IPS-15b (cell line): ENCODE results near the gene CTTNBP2NL.
"Not testable (repeated sequence)": the region's sequence is repeated elsewhere in the genome, so short reads cannot be mapped to it uniquely, and the experiment has no call there.

Experiments
- H3K27me3 ChIP-seq: one replicate; pipeline ENCODE4 v1.6.1; 2013; ENCODE audit warnings: low read length; ENCODE audit not compliant: control insufficient read depth, insufficient read depth
- H3K36me3 ChIP-seq: one replicate; pipeline ENCODE4 v1.6.1; 2013; ENCODE audit warnings: low read length; ENCODE audit not compliant: control insufficient read depth, insufficient read depth
- H3K4me1 ChIP-seq: one replicate; pipeline ENCODE4 v1.6.1; 2013; ENCODE audit warnings: mild to moderate bottlenecking, low read length; ENCODE audit not compliant: control insufficient read depth, insufficient read depth
- H3K4me3 ChIP-seq: one replicate; pipeline ENCODE4 v1.5.1; 2013; ENCODE audit warnings: low read depth, low read length
- H3K9ac ChIP-seq: one replicate; pipeline ENCODE4 v1.6.1; 2013; ENCODE audit warnings: low read depth, mild to moderate bottlenecking, low read length
- H3K9me3 ChIP-seq: one replicate; pipeline ENCODE4 v1.6.1; 2013; ENCODE audit warnings: mild to moderate bottlenecking, low read length; ENCODE audit not compliant: control insufficient read depth, insufficient read depth

Gene CTTNBP2NL

DNA sequence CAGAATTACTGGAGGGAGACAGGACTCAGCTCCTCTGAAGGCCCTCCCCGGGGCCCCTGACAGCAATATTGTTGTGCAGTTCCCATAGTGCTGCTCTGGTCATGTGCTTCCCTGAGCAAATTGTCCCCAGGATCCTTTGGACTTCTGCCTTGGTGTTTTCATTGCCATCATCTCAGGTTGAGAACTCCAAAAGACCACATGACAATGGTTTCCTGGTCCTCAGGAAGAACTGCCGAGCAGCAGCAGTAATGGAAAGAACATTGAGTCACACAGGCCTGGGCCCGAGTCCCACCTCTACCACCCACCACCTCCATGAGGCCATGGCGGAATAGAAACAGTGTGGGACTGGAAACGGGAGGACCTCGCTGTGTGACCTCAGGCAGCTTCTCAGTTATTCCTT lies 6.3 kb upstream of the CTTNBP2NL start:
- Histone ChIP-seq H3K9ac (no peak overlapping the region), H3K9me3 (no peaks in the 10 kb centered on the region), H3K27me3 (no peaks in the 10 kb centered on the region), H3K4me1 (peaks cover 2% of the 10 kb centered on the region), H3K4me3 (no peak overlapping the region), H3K36me3 (no peaks in the 10 kb centered on the region)

DNA sequence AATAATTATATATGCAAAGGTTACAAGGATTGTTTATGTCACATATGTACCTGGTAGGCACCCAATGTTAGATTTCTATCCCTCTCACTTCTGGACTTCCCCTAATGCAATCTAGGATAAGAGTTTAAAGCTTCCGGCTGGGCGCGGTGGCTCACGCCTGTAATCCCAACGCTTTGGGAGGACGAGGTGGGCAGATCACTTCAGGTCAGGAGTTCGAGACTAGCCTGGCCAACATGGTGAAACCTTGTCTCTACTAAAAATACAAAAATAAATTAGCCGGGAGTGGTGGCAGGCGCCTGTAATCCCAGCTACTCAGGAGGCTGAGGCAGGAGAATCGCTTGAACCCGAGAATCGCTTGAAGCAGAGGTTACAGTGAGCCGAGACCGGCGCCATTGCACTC lies 5.7 kb upstream of the CTTNBP2NL start:
- not testable (repeated sequence) for H3K9me3 ChIP-seq, H3K4me1 ChIP-seq, H3K36me3 ChIP-seq, H3K27me3 ChIP-seq, H3K9ac ChIP-seq, H3K4me3 ChIP-seq

DNA sequence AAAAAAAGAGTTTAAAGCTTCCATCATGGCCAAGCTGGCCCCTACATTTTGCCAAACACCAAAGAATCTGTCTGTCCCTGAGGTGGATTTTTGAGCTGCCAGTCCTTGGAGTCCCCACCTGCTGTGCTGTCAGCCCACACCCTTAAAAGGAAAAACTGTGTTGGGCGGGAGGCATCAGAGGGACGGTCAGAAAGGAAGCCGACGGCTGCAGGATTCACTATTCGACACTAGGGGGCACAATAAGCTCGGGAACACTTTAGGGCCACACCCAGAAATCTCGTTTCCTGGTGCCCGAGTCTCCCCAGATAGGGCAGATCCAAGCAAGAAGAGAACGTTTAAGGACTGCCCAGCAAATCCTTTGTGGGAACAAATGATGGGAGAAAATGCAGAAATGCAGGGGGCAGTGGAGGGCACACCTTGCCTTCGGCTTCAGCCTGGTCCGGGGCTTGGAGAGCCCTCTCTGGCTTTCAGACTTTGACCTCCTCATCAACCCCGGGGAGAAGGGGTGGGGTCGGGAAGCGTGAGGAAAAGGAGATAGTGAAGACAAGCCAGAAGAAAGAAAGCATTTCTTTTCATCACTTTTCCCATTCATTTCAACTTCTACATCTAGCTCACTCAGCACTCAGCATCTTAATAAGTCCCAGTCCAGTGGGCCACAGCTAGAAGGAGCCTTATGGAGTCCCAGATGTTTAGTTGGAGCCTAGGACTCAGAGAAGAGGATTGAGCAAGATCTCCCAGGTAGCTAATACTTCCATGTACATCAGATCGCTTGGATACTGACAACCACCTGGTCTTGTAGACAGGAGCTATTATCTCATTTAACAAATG lies 5.0 kb upstream of the CTTNBP2NL start:
- H3K4me3 ChIP-seq: peak overlapping the region; percentile 57
- H3K27me3 ChIP-seq: no peaks in the 10 kb centered on the region
- H3K9me3 ChIP-seq: no peaks in the 10 kb centered on the region
- no peak overlapping the region for H3K9ac ChIP-seq
- no peaks in the 10 kb centered on the region for H3K36me3 ChIP-seq
- peaks cover 8% of the 10 kb centered on the region for H3K4me1 ChIP-seq

DNA sequence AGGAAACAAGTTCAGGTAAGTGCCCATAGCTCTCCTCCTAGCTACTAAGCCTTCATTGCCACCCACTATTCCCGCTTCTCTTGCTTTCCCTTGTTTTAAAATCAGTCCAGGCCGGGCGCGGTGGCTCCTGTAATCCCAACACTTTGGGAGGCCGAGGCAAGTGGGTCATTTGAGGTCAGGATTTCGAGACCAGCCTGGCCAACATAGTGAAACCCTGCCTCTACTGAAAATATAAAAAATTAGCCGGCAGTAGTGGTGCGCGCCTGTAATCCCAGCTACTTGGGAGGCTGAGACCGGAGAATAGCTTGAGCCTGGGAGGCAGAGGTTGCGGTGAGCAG lies 4.4 kb upstream of the CTTNBP2NL start:
- Histone ChIP-seq H3K27me3 (no peaks in the 10 kb centered on the region), H3K9me3 (no peaks in the 10 kb centered on the region), H3K36me3 (no peaks in the 10 kb centered on the region), H3K4me1 (peaks cover 8% of the 10 kb centered on the region), H3K9ac (no peak overlapping the region), H3K4me3 (peak overlapping the region; percentile 57)

DNA sequence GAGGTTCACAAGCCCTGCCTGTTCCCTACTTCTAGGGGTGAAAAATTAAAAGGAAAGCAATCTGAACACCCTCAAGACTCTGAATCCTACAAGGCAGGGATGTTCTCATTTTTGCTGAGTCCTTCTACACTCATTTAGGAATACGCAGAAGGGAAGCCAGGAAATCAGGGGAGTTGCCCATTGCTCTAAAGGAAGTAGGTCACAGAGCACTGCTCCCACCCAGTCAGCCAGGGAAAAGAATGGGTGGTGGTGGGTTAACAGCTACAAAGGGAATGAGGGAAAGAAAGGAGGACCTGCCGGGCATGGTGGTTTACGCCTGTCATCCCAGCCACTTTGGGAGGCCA lies 2.4 kb upstream of the CTTNBP2NL start:
- Histone ChIP-seq H3K27me3 (no peaks in the 10 kb centered on the region), H3K36me3 (no peaks in the 10 kb centered on the region), H3K4me3 (no peak overlapping the region), H3K9ac (no peak overlapping the region), H3K9me3 (no peaks in the 10 kb centered on the region), H3K4me1 (peaks cover 13% of the 10 kb centered on the region)

DNA sequence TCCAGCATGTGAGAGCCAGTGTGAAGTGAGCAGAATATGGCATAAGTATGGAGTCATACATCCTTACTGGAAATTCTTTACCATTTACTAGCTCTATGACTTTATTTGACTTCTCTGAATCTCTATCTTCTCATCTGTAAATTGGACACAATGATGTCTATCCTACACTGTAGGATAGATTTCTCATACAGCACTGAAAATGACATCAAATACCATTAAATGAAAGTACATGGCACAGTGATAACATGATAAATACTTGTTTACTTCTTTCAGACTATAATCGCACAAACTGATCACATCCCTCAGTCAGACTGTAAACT lies 1.3 kb upstream of the CTTNBP2NL start:
- Histone ChIP-seq H3K9ac (no peak overlapping the region), H3K36me3 (no peaks in the 10 kb centered on the region), H3K9me3 (no peaks in the 10 kb centered on the region), H3K4me3 (no peak overlapping the region), H3K27me3 (no peaks in the 10 kb centered on the region), H3K4me1 (peaks cover 13% of the 10 kb centered on the region)

DNA sequence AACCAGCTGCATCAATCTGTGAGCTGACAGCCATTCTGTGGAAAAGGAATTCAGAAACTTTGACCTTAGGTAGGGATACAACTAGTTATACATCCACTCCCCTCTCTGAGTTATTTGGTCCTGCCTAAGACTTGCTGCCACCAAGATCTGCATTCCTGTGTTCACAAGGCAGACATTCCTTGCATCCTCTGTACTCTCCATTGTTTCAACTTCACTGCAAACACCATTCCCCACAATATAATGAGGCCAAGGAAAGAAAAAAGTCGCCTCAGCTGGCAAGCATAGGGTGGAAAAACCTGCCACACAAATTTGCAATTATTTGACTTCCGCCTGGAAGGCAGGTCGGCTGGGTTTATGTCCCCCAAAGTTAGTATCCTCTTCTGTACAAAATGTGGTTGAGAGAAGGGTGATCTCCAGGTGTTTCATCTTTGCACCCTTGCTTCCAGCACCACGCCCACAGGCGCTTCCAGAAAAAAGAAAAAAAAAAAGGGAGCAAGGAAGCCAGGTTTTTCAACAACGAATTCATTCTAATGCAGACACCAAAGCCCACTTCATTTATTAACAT lies 676 bp upstream of the CTTNBP2NL start:
- H3K9me3 ChIP-seq: no peaks in the 10 kb centered on the region
- H3K4me3 ChIP-seq: peak overlapping the region; percentile 98
- H3K4me1 ChIP-seq: peaks cover 13% of the 10 kb centered on the region
- no peaks in the 10 kb centered on the region for H3K27me3 ChIP-seq
- H3K9ac ChIP-seq: peak overlapping the region; percentile 87
- no peaks in the 10 kb centered on the region for H3K36me3 ChIP-seq

DNA sequence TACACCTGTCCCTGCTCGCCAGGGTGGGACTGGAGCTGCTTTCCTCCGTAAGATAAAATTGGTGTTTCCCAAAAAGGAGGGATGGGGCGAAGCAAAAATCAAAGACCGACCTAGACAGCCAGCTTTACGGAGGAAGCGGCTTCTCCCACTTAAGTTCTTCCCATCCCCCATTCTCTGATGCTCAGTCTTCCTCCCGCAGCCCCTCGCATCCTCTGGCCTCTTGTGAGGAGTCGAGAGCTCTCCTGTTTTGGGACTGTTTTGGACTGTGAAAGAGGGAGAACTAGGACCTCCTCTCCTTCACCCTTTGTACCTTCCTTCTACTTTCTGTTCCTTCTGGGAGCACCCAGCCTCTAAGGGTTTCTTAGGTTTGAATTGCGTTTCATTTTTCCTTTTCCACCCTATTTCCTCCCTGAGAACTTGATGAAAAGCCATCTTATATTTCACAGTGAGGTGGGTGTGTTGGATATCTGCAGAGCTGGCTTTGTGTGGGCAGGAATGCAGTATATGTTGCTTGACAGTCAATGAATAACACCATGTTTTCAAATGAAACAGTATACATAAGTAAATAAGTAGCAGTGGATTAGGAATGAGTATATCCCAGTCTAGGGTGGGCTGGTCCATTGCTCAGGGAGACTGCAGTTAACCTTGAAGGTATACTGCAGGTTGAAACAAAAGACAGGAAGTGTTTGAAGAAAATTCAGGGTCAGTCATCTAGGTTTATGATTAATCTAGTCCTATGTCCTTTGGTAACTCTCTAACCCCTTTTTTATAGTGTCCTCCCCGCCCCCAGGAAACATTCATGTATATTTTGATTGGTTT lies 848 bp downstream of the CTTNBP2NL start:
- H3K9me3 ChIP-seq: no peaks in the 10 kb centered on the region
- H3K4me3 ChIP-seq: peak overlapping the region; percentile 98
- H3K4me1 ChIP-seq: peaks cover 21% of the 10 kb centered on the region
- H3K36me3 ChIP-seq: no peaks in the 10 kb centered on the region
- H3K9ac ChIP-seq: peak overlapping the region; percentile 71
- H3K27me3 ChIP-seq: no peaks in the 10 kb centered on the region

DNA sequence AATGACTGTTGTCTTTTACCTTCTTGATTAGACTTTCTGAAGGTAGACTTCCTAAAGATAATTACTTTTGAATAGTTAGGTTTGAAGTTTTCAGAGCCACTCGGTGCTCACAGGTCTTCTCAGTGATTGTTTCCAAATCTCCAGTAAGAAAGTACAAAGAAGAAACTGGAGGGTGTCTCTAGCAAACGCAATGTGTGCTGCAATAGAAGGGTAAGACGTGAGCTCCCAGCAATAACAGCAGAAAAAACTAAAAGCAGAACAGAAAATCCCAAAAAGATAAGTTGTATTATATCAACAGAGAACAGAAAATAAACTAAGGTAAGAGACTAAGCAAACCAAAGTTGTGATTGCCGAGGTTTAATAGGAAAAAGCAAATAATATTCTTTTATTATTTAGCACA lies 1.8 kb downstream of the CTTNBP2NL start:
- Histone ChIP-seq H3K9ac (no peak overlapping the region), H3K4me3 (peak overlapping the region; percentile 20), H3K4me1 (peaks cover 27% of the 10 kb centered on the region), H3K36me3 (no peaks in the 10 kb centered on the region), H3K9me3 (no peaks in the 10 kb centered on the region), H3K27me3 (no peaks in the 10 kb centered on the region)

DNA sequence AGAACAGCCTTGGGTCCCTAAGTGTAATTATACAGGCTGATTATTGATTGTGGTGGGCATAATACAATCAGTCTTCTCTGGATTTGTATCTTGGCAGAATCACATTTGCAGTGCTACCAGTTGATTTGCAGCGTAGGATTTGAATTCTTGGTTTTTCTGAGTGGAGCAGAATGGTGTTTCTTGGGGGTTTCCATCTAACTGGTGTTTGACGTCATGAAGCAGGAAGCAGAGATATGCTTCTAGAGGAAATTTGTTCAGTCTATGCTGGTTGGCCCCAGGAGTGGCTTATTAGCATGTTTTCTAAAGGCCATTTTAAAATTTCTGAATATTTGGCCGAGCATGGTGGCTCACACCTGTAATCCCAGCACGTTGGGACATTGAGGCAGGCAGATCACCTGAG lies 3.4 kb downstream of the CTTNBP2NL start:
- Histone ChIP-seq H3K27me3 (no peaks in the 10 kb centered on the region), H3K36me3 (no peaks in the 10 kb centered on the region), H3K9ac (no peak overlapping the region), H3K4me1 (peaks cover 39% of the 10 kb centered on the region), H3K9me3 (no peaks in the 10 kb centered on the region), H3K4me3 (no peak overlapping the region)

DNA sequence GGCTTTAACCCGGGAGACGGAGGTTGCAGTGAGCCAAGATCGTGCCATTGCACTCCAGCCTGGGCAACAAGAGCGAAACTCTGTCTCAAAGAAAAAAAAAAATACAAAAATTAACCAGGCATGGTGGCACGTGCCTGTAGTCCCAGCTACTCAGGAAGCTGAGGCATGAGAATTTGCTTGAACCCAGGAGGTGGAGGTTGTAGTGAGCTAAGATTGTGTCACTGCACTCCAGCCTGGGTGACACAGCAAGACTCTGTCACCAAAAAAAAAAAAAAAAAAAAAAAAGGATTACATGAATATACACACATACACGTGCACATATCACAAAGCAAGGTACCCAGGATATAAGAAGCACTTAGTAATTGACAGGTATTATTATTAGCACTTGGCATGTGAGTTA lies 4.7 kb downstream of the CTTNBP2NL start:
- H3K27me3 ChIP-seq, H3K9ac ChIP-seq, H3K36me3 ChIP-seq, H3K9me3 ChIP-seq, H3K4me3 ChIP-seq: not testable (repeated sequence)
- peaks cover 33% of the 10 kb centered on the region for H3K4me1 ChIP-seq
